HCT116 (cell line): ENCODE results near the gene SYCE3. TPM values are rescaled to one million over a fixed set of nuclear protein-coding genes. Genes with fewer than 3 reads are reported as not detected.

ENCODE experiments used
- CTCF ChIP-seq, 3 experiments: fragments of 200-600 bp in 1 of 3; sonication (generic) in 1 of 3; IDR thresholded peaks in 2 of 3; conservative IDR thresholded peaks in 1 of 3; 2 replicates each; pipeline ENCODE4 v1.5.1; 2012 to 2017; ENCODE audit warnings: low read depth in 2 of 3, low read length in 2 of 3, antibody characterized with exemption in 1 of 3, borderline replicate concordance in 1 of 3, control low read depth in 1 of 3, mild to moderate bottlenecking in 1 of 3, mixed read lengths in 1 of 3, mixed run types in 1 of 3, moderate library complexity in 1 of 3; ENCODE audit not compliant: insufficient read depth in 1 of 3
- ELF1 ChIP-seq: IDR thresholded peaks from 2 replicates; pipeline ENCODE4 v1.6.1; 2012; ENCODE audit warnings: low read depth, borderline replicate concordance
- EZH2 ChIP-seq: fragments of 200-600 bp; sonication (generic); IDR thresholded peaks from 2 replicates; pipeline ENCODE4 v1.6.1; 2017; ENCODE audit warnings: antibody characterized with exemption, mixed run types
- EZH2phosphoT487 ChIP-seq: fragments of 200-600 bp; IDR thresholded peaks from 2 replicates; pipeline ENCODE4 v1.6.1; 2018; ENCODE audit warnings: antibody characterized with exemption, borderline replicate concordance
- FOSL1 ChIP-seq: IDR thresholded peaks from 2 replicates; pipeline ENCODE4 v1.6.1; 2012; ENCODE audit warnings: low read depth
- MAX ChIP-seq: IDR thresholded peaks from 2 replicates; pipeline ENCODE4 v1.6.1; 2012
- POLR2AphosphoS5 ChIP-seq: IDR thresholded peaks from 2 replicates; pipeline ENCODE4 v1.6.1; 2011; ENCODE audit warnings: mild to moderate bottlenecking, low read depth, low read length, moderate library complexity
- SIN3A ChIP-seq: IDR thresholded peaks from 2 replicates; pipeline ENCODE4 v1.6.1; 2012; ENCODE audit warnings: low read depth
- SP1 ChIP-seq: IDR thresholded peaks from 2 replicates; pipeline ENCODE4 v1.6.1; 2012; ENCODE audit warnings: low read depth
- SRF ChIP-seq: IDR thresholded peaks from 2 replicates; pipeline ENCODE4 v1.6.1; 2012; ENCODE audit warnings: low read depth
- YY1 ChIP-seq: IDR thresholded peaks from 2 replicates; pipeline ENCODE4 v1.6.1; 2011; ENCODE audit warnings: low read length, low read depth, moderate library complexity, mild to moderate bottlenecking; ENCODE audit not compliant: insufficient replicate concordance; ENCODE audit errors: extremely low read depth
- ZNF274 ChIP-seq: fragments of 200-500 bp; sonication (Bioruptor generic); IDR thresholded peaks from 2 replicates; pipeline ENCODE4 v1.6.1; 2014; ENCODE audit warnings: mild to moderate bottlenecking, low read depth, low read length, inconsistent platforms
- total RNA-seq: library from RNA; stranded (reverse); gene quantifications from one replicate; pipeline ENCODE4 v1.2.1, GENCODE V29; 2021; ENCODE audit not compliant: unreplicated experiment
- TF ChIP-seq, protein P1 (sequence below): IDR thresholded peaks from 2 replicates; pipeline ENCODE4 v1.6.1; 2012

The SYCE3 gene
- total RNA-seq, 1 experiment from 2014 or later, result not detected

GRCh38 chr22:50577697-50577986, 14.9 kb upstream of the SYCE3 start (continued):
- no peak for TF ChIP-seq CTCF (IDR thresholded peaks at IDR 0.05 in 2 of 3, conservative IDR thresholded peaks at IDR 0.05 in 1 of 3; ENCODE audit: borderline replicate concordance in 1 of 3, insufficient read depth in 1 of 3, low read depth in 2 of 3, low read length in 2 of 3)
- TF ChIP-seq SP1, result no peak
- no peak for TF ChIP-seq MAX
- TF ChIP-seq ELF1, result no peak
- no peak for TF ChIP-seq EZH2
- no peak for TF ChIP-seq YY1
- no peak for TF ChIP-seq SIN3A
- TF ChIP-seq EZH2phosphoT487, result no peak
- TF ChIP-seq, protein P1, sequence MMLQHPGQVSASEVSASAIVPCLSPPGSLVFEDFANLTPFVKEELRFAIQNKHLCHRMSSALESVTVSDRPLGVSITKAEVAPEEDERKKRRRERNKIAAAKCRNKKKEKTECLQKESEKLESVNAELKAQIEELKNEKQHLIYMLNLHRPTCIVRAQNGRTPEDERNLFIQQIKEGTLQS, result no peak
- no peak for TF ChIP-seq ZNF274
- no peak for TF ChIP-seq SRF
- TF ChIP-seq FOSL1, result no peak
- no peak for TF ChIP-seq POLR2AphosphoS5
